ENCODE measurements around the gene TM7SF2. TPM values are rescaled to one million over a fixed set of nuclear protein-coding genes. Genes with fewer than 3 reads are reported as not detected.

Gene TM7SF2
- total RNA-seq, 4 donors from 2014 or later: 7.1 to 25.2 (median 18.3) TPM

GRCh38 chr11:65066805-65067291 is 44.8 kb upstream of the TM7SF2 start:
- Histone ChIP-seq H3K36me3 (no peaks in the 10 kb centered on the region), H3K4me3 (no peak overlapping the region), H3K27ac (no peak overlapping the region), H3K9me3 (no peaks in the 10 kb centered on the region), H3K4me1 (no peaks in the 10 kb centered on the region), H3K27me3 (no peaks in the 10 kb centered on the region)
- ATAC-seq: no peak
- WGBS, 2 donors (ENCODE audit: low coverage in 1 of 2): 17% methylated on average over 1 of the region's 4 CpGs; no CpG with 5 or more reads in 1 of the 2 donors
- TF ChIP-seq EP300 (IDR thresholded peaks at IDR 0.05): no peak
- no peak for TF ChIP-seq POLR2A (IDR thresholded peaks at IDR 0.05)
- no peak for TF ChIP-seq POLR2AphosphoS5 (IDR thresholded peaks at IDR 0.05)
- no peak for TF ChIP-seq CTCF (IDR thresholded peaks at IDR 0.05)

GRCh38 chr11:65067446-65067845 is 44.2 kb upstream of the TM7SF2 start:
- no peak for ATAC-seq
- Histone ChIP-seq H3K27ac (no peak overlapping the region), H3K27me3 (no peaks in the 10 kb centered on the region), H3K36me3 (no peaks in the 10 kb centered on the region), H3K4me1 (no peaks in the 10 kb centered on the region), H3K9me3 (no peaks in the 10 kb centered on the region), H3K4me3 (no peak overlapping the region)
- TF ChIP-seq EP300 (IDR thresholded peaks at IDR 0.05) (no peak), CTCF (IDR thresholded peaks at IDR 0.05) (no peak), POLR2A (IDR thresholded peaks at IDR 0.05) (no peak), POLR2AphosphoS5 (IDR thresholded peaks at IDR 0.05) (no peak)
- WGBS, 2 donors (ENCODE audit: low coverage in 1 of 2): 60% methylated on average over 3 of the region's 10 CpGs; no CpG with 5 or more reads in 1 of the 2 donors

GRCh38 chr11:65069217-65069616 is 42.5 kb upstream of the TM7SF2 start:
- no peak overlapping the region for H3K4me3 ChIP-seq
- ATAC-seq: no peak
- H3K4me1 ChIP-seq: no peaks in the 10 kb centered on the region
- H3K27ac ChIP-seq: no peak overlapping the region
- no peaks in the 10 kb centered on the region for H3K27me3 ChIP-seq
- H3K9me3 ChIP-seq: no peaks in the 10 kb centered on the region
- H3K36me3 ChIP-seq: no peaks in the 10 kb centered on the region
- 54 to 69% methylated on average over 4 to 9 of the region's 9 CpGs for WGBS, 2 donors (ENCODE audit: low coverage in 1 of 2)
- no peak for TF ChIP-seq EP300 (IDR thresholded peaks at IDR 0.05)
- TF ChIP-seq POLR2A (IDR thresholded peaks at IDR 0.05): no peak
- no peak for TF ChIP-seq POLR2AphosphoS5 (IDR thresholded peaks at IDR 0.05)
- TF ChIP-seq CTCF (IDR thresholded peaks at IDR 0.05): no peak

- ATAC-seq: no peak
- Histone ChIP-seq H3K27ac (no peak overlapping the region), H3K4me3 (no peak overlapping the region), H3K27me3 (no peaks in the 10 kb centered on the region), H3K9me3 (no peaks in the 10 kb centered on the region), H3K4me1 (no peaks in the 10 kb centered on the region), H3K36me3 (no peaks in the 10 kb centered on the region)
- TF ChIP-seq CTCF (IDR thresholded peaks at IDR 0.05) (no peak), POLR2A (IDR thresholded peaks at IDR 0.05) (no peak), POLR2AphosphoS5 (IDR thresholded peaks at IDR 0.05) (no peak), EP300 (IDR thresholded peaks at IDR 0.05) (no peak)
- WGBS, 2 donors (ENCODE audit: low coverage in 1 of 2): 30 to 79% methylated on average over 2 of the region's 4 CpGs
Observed at GRCh38 chr11:65071907-65072630, 39.6 kb upstream of the TM7SF2 start.

- ATAC-seq: no peak
- TF ChIP-seq CTCF (IDR thresholded peaks at IDR 0.05) (no peak), POLR2A (IDR thresholded peaks at IDR 0.05) (no peak), EP300 (IDR thresholded peaks at IDR 0.05) (no peak), POLR2AphosphoS5 (IDR thresholded peaks at IDR 0.05) (no peak)
- Histone ChIP-seq H3K27me3 (no peaks in the 10 kb centered on the region), H3K27ac (no peak overlapping the region), H3K4me3 (no peak overlapping the region), H3K4me1 (no peaks in the 10 kb centered on the region), H3K36me3 (no peaks in the 10 kb centered on the region), H3K9me3 (no peaks in the 10 kb centered on the region)
- WGBS, 2 donors (ENCODE audit: low coverage in 1 of 2): 33 to 56% methylated on average over 1 of the region's 1 CpG
Observed at GRCh38 chr11:65072631-65072966, 39.1 kb upstream of the TM7SF2 start.

All from gastroesophageal sphincter (tissue), 4 donors.